Globus pallidus (tissue), 1 donor: ENCODE results near the gene ARIH2.

Experiments
- DNase-seq: peaks from one replicate; pipeline ENCODE4 v3.0.0-alpha.2; 2015; ENCODE audit warnings: low spot score

ARIH2 gene

GRCh38 chr3:49020330-49021212, 101.9 kb downstream of the ARIH2 start:
- DNase-seq = no peak

GRCh38 chr3:49021213-49021812, 102.7 kb downstream of the ARIH2 start:
- peak; percentile 97 for DNase-seq

DNA sequence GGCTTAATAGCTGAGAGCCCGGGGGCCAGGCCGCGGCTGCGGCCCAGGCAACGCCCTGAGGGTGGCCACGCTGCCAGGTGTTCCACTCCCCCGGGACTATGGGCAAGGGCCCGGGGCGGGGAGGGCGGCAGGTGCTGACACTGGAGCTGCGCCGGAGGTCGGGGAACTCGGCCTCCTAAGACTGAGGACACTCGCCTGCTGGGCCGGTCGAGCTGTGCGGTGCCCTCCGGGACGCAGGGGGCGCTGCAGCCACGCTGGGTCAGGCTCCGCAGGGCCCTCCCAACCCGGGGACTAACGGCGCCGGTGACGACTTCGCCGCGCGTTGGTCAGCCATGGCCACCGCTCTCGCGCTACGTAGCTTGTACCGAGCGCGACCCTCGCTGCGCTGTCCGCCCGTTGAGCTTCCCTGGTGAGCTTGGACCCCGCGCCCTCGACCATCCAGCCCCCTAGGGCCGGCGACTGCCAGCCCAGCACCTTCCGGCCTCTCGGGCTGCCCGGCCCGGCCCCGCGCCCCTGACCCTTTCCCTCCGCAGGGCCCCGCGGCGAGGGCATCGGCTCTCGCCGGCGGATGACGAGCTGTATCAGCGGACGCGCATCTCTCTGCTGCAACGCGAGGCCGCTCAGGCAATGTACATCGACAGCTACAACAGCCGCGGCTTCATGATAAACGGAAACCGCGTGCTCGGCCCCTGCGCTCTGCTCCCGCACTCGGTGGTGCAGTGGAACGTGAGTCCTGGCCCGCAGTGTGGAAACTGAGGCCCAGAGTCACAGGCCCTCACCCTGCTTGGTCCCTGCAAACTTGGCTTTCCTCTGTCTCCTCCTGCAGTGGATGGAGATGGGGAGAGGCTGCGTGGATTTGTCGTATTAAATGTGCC, 103.4 kb downstream of the ARIH2 start, which contains the start of gene NDUFAF3:
NDUFAF3 (plus strand) TSS at position 309 of the 875 bp plus-strand sequence; CDS start at position 333, 24 bp downstream.
- peak; percentile 89 for DNase-seq

DNA sequence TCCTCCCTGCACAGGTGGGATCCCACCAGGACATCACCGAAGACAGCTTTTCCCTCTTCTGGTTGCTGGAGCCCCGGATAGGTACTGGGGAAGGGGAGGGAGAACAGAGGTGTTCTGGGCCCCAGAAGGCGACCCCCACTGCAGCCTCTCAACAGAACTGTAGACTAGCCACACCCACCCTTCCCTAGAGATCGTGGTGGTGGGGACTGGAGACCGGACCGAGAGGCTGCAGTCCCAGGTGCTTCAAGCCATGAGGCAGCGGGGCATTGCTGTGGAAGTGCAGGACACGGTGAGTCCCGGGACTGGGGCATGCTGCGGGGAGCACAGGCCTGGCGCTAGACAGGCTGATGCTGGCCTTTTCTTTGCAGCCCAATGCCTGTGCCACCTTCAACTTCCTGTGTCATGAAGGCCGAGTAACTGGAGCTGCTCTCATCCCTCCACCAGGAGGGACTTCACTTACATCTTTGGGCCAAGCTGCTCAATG, 104.1 kb downstream of the ARIH2 start:
- no peak for DNase-seq

GRCh38 chr3:49023775-49024174, 105.1 kb downstream of the ARIH2 start:
- no peak for DNase-seq

- DNase-seq = no peak
Measured at GRCh38 chr3:49024449-49024848, 105.8 kb downstream of the ARIH2 start.

DNA sequence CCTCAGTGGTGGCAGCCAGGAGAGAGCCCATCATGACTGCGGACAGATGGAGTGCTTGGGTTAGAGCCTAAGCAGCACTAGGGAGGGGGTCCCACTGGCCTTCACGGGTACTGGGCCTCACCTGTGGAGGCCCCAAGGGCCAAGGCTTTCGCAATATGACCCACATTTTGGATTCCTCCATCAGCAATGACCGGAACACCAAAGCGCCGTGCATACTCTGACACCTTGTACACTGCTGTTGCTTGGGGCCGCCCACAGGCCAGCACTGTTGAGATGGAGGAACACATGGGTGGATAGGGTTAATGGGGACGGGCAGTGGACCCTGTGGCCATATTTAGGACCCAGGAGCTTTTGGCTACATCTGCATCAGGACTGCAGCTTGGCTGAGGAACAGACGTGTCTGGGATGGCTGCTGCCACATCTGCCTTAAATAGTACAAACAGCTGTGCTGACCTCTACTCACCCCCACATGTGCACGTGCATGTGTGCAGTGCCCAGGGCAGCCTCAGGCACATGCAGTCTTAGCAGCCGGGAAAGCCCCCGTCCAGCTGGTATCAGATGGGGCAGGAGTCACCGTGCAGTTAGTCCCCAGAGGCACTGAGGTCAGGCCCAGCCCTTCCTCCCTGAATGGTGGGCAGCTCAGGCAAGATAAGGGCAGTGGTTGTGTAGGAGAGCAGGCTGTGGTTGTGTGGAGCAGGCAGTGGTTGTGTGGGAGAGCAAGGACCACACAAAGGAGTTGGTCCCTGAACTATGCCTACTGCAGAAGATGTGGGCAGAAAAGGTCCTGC, 106.6 kb downstream of the ARIH2 start:
- DNase-seq = no peak

DNA sequence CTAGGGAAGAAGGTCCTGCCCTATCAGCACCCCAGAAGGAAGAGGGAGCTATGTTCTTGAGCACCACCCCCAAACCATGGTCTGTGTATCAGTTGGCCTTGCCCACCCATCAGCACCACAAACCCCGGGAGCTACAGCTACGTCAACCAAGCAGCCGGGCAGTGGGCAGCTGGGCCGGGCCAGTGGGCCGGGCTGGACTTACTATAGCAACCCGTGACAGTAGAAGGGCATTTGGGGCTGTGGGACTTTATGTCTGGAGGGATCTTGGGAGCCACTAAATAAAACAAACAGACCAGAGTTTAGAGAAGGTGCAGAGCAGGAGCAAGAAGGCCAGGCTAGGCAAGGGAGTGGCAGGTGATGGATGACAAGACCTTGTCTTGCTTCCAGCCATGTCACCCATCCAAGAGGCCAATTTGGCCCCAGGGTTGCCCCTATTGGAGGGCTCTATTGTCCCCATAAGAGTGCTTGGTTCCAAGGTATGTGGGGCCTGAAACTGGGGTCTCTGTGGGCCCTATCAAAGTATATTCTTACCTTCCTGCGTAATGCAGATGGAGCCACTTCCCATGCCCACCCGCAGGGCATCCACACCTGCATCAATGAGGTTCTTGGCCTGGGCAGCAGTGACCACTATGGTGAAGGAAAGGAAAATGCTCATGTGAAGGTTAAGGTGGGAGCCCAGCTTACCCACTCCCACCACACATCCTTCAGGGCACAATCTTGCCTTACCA, 107.3 kb downstream of the ARIH2 start:
- DNase-seq = no peak

DNA sequence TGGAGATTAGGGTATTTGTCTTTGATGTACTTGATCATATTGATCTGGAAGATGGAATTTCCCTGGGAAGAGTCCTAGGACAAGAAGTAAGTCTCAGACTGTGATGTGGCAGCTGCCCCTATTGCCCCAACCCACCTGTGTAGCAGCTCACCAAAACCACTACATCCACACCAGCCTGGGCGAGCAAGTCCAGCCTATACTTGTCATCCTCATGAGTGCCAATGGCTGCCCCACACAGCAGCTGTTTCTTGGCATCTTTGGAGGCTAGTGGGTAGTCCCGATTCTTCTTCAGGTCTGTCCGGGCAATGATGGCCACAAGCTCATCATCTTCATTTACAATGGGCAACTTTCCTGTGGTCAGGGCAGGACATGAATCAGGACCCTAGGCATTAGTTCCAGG, 107.9 kb downstream of the ARIH2 start:
- DNase-seq = no peak

DNA sequence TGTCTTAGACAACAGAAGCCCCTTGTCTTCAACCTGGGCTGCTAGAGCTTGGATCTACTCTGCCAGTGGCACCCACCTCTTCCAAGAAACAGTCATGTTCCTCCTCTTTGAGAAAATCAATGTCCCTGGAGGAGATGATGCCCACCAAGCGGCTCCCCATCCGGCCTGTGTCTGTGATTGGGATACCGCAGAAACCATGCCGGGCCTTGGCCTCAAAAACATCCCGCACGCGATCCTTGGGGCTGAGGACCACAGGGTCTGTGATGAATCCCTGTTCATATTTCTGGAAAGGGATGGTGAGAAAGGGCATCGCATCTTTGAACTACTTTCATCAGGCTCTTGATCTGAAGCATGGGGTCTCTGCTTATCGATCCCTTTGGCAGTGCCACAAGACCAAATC, 109.0 kb downstream of the ARIH2 start:
- DNase-seq = no peak

- no peak for DNase-seq
Measured at GRCh38 chr3:49028298-49028672, 109.6 kb downstream of the ARIH2 start.

- DNase-seq = peak; percentile 95
Measured at GRCh38 chr3:49028673-49029562, 110.3 kb downstream of the ARIH2 start, which contains the start of gene IMPDH2. Gene IMPDH2 (minus strand): TSS chr3:49029398. CDS start chr3:49029350, 48 bp downstream.

GRCh38 chr3:49029563-49029884, 110.9 kb downstream of the ARIH2 start:
- no peak for DNase-seq

DNA sequence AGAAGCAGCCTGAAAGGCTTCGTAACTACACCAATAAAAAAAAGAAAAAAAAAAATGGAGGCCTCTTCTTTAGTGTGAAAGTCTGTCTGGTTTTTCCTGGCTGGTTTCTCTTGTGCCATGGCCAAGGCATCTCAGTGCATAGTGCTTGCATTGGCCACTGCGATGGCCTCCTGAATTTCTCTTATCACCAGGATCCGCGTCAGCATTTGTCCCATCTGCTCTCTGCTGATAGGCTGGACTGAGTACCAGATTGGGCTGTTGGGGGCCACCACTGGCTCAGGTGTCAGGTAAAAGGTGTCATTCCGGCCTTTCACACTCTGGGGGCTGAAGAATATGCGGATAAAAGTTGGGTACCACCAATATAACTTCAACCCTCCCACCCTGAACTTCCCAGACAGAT, 111.7 kb downstream of the ARIH2 start:
- no peak for DNase-seq

- DNase-seq = no peak
Measured at GRCh38 chr3:49032646-49033304, 114.1 kb downstream of the ARIH2 start.

- DNase-seq = no peak
Measured at GRCh38 chr3:49034650-49035049, 116.0 kb downstream of the ARIH2 start.

DNA sequence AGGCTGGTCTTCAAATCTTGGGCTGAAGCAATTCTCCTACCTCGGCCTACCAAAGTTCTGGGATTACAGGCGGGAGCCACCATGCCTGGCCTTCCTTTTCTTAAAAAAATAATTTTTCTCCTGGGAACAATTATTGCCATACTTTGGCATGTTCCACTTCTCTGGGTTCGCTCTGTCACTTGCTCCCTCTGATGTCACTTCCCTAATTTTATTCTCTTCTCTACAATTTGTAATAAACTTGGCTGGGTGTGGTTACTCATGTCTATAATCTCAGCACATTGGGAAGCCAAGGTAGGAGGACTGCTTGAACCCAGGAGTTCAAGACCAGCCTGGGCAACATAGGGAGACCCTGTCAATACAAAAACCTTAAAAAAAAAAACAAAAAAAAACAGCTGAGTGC, 116.6 kb downstream of the ARIH2 start:
- no peak for DNase-seq
